Brain pericyte (primary cell): Measurements from ENCODE around the gene HERC3.

Source experiments
- DNase-seq: peaks from one replicate; pipeline ENCODE4 v3.0.0-alpha.2; 2012; ENCODE audit warnings: low read depth, low spot score

Gene HERC3

DNA sequence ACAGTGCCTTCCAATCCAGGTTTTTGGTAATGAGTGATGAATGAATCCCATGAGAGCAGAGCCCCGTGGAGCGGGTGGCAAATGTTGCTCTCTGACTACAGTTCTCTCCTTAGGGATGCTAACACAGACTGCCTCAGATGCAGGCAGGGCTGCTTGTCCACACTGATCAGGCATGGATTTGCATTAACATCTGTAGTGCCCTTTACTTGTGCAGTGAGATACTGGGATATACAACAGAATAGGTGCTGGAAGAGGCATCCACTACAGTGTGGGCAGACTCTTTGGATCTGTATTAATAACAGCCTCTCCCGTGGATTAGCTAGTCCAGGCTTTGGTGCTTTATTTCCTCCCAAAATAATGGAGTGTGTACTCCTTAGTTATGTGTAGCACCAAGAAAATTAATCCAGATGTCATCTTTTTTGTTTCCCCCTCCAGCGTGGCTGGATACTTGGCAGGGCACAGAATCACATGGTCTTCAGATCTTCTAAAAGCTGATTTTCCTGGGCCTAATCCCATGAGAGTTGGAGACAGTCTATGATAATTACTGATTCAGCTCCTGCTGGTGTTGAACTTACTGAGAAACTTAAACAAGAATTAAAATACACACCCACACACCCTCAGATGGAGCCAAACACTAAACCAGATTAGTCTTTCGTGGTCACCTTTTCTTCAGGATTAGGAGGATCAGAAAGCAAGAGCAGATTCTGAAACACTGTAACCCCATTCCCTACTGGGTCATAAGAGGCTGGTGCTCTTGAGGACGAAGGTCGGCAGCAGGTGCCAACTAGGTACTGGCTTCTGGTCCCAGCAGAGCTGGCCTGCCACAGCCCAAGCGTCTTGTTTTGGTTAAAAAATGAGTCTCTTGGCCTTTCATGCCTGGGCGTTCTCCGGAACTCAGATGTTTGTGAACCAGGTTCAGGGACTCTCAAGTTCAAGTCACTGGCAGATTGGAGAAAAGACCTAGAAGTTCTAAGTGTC is 128.5 kb downstream of the HERC3 start:
- DNase-seq: no peak

DNA sequence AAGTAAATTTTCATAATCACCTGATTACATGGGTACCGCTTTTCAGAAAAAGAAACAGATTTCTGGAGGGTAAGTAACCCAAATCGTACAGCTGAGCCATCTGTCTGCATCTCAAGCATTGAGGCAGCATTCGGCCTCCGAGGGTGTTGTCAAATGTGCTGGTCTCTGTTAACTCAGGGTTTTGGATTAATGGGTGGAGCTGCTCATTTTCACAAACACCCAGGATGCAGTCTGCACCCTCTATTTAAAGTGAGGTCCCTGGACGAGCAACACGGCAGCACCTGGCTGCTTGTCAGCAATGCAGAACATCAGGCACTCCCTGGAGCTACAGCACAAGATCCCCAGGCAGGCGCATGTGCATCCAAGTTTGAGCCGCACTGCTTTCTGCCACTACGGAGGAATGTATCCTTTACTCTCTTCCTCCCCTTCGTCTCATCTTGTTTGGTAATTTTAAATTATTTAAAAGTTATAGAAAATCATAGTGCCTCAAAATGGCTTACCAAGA is 130.0 kb downstream of the HERC3 start:
- no peak for DNase-seq

DNA sequence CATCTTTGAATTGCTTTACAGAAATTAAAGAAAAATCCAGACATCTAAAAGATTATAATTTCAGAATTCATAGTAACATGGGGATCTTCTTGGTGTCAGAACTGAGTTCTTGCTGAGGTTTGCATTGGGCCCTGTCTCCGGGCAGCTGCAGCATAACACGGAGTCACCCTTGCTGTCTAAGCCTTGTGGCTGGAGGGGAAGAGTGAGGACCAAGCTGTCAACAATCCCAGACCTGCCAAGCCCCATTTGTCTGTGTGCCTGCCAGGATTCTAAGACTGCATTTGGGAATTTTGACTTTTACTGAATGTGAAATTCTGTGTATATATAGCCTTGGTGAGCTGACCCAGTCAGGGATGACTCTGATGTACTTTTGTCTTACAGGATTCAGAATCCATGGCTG is 130.5 kb downstream of the HERC3 start:
- no peak for DNase-seq

DNA sequence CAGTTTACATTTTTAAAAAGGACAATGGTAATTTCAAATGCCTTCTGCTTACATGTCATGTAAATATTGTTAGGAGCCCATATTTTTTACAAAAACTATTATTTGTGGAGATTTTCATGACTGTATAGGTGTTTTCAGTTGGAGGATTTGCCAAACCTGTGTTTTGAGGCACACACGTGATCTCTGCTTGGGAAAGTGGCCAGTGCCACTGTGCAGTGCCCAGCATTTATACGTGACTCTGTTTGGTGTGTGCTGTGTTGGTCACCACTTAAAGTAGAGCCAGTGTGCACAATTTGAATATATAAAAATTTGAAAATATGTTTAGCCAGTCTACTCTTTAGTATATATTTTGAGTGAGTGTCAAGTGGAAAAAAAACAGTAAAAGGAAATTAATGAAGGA is 132.1 kb downstream of the HERC3 start:
- DNase-seq: no peak

DNA sequence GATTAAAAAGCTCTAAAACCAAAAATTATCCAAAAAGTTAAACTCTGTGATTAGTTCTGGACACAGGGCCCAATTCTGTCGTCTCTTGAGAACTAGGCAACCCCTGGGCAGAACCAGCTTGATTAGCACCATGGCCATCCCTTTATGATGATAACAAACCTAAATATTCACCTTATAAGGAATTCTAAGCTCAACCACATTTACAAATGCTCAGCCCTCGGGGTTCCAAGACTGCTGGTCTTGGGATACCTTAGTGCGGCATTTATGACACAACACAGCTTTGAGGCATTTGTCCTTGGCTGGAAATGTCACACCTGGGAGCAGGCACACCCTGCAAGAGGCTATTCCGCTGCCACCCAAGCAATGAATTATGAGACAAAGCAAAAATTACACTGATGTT is 132.9 kb downstream of the HERC3 start:
- no peak for DNase-seq

DNA sequence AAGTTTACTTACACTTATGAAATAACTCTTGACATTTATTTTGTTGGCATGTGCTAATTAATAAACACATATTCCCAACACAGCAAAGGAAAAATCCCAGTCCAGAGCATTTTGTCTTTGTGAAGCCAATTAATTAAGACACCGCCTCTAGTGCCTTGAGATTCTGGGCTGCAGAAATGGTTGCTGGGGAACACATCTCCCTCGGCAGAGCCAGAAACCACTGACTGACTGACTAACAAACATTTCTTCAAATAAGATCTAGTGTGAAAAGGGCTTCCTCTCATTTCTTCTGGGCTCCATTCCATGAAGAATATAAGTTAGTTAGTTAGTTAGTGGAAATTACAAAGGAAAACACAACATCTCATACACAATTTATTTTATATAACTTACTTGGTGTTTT is 133.7 kb downstream of the HERC3 start:
- DNase-seq: no peak

DNA sequence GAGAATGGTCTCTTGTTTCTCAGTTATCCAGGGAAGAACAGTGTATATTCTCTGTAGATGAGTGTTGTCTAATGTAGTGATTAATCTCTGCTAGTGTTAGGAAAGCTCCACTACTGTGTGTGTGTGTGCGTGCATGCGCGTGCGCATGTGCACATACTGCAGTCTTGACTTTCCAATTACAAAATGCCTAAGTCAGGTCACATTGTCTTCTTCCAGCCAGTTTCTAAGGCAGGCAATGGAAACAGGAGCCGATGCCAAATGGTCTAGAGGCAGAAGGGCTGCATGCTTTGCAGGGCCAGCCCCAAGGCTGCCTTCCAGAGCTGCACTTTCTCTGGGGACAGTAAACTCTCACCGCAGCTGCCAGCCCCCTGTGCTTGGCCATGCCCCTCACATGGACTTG is 135.9 kb downstream of the HERC3 start:
- DNase-seq: no peak

DNA sequence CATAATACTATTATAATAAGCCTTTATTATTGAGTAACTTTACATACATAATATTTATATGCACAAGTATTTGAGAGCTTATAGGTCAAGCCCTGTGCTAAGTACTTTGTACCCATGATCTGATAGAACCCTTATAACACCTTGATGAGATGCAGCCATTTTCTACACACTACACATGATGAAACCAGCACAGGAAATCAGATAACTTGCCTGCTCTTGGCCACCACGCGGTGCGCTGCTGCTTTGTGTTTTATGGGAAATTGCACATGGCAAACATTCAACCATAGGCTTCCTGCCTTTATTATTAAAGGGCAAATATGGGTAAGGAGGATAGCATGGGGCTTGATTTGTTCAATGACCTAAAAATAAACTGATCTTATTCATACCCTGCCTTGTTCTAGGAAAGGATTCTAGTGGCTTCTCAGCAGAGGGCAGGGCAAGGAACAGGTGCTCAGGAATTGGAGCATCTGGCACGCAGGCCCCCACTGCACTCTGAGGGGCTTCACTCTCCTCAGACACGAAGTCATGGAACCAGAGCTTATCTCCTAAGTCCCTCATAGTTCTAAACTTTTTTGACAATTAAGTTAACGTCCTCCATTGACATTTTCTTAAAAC is 137.0 kb downstream of the HERC3 start:
- DNase-seq: no peak

DNA sequence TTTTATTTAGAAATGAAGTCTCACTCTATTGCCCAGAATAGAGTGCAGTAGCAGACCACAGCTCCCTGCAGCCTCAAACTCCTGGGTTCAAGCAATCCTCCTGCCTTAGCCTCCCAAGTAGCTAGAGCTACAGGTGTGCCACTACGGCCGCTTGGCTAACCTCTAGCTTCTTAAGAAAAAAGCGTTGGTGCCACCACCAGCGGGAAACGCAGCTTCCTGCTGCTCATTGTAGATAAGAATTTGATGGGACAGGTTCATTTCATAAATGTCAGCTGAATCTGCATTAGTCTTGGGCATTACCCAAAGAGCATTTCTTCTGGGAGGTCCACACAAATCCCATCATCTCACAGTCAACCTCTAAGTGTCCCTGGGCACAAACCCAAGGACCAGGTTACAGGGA is 138.5 kb downstream of the HERC3 start:
- no peak for DNase-seq

DNA sequence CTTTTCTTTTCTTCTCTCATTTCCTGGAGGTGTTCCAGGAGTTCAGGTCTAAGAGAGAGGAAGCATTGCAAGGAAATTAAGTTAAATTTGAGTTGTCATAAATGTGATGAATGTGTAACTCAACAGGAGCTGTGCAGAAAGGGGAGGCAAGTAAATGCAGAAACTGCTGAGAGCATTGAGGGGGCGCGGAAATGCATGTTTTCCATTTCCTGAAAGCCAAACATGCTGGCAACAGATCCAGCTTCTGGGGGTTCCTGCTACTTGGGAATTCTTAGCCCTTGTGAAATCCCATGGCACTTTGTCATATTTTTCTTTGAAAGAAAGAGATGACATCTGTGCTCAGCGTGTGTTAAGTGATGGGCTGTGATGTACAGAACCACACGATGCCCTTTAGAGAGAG is 139.1 kb downstream of the HERC3 start:
- DNase-seq: no peak

DNA sequence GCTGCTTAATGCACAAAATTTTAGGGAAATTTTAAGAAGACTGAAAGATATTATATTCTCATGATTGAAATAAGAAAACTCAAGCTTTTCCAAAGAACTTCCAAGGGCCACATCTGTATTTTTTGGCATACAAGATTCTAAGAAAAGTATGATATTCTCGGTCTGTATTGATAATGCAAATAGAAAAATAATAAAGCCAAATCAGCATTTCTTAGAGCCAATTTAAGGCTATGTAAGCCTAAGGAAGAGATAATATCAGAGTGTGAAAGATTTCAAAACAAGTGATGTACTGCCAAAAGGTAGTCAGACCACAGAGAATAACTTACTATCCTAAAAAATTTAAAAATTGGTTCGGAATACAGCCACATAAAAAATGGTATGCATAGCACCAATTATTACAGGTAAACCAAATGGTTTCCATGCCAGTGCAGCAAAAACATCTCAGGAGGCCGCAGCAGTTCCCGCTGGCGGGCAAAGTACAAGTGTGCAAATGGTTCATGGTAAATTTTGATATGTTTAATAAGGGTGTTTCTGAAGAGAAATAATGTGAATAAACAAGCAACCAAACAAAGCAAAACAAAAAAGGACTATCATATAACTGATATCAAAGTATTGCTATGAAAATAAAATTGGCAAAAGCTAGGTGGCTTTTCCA is 140.6 kb downstream of the HERC3 start:
- DNase-seq: no peak

DNA sequence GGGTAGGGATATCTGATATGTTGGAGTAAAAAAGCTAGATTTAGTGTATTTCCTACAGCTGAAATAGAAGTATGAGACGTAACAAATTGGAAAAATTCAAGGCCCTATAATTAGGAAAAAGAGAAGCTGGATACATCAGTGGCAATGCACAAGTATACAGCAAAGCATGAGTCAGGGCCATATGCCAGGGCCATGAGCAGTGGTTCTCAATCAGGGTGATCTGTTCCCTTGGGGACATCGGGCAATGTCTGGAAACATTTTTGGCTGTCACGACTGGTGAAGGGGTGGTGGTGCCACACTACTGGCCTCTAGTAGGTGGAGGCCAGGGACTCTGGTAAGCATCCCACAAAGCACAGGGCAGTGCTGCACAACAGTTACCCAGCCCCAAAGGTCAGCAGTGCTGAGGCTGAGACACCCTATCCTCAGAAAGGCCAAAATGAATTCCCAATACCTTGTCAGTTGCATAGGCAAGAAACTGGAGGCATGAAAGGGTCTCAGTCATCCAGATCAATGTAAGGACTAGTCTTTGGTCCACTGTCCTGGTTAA is 142.2 kb downstream of the HERC3 start:
- DNase-seq: no peak

DNA sequence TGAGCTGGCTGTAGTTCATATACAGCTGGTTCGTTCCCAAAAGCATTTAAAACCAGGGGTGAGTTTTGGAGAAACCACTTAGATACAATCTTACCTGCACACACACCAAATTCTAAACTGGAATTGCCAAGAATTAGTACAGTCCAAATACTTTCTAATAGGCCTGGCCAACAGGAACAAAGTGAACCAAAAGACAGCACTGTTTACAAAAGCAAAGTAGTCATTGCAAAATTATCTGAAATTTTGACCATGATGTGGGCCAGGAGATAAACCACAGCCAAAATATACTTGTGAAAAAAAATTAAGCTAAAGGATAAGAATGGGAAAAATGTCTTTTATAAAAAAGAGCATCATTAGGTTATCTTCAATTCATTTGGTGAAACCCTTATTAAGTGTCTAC is 143.3 kb downstream of the HERC3 start:
- no peak for DNase-seq

DNA sequence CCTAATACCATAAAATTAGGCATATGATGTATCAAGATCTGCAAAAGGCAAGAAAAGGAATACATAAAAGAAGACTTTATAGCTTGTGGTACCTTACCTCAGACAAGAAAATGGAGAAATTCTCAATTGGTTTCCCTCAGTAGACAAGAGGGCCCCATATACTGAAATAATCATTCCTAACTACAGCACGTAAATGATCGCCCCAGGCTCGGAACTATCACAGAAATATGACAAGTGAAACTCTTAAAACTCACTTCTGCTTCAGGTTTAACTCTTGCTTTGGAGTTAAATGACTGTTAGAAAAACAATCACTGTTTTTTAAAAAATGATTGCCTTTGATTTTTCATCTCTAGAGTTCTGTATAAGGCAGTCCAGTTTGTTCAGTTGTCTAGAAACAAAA is 144.0 kb downstream of the HERC3 start:
- DNase-seq: no peak

DNA sequence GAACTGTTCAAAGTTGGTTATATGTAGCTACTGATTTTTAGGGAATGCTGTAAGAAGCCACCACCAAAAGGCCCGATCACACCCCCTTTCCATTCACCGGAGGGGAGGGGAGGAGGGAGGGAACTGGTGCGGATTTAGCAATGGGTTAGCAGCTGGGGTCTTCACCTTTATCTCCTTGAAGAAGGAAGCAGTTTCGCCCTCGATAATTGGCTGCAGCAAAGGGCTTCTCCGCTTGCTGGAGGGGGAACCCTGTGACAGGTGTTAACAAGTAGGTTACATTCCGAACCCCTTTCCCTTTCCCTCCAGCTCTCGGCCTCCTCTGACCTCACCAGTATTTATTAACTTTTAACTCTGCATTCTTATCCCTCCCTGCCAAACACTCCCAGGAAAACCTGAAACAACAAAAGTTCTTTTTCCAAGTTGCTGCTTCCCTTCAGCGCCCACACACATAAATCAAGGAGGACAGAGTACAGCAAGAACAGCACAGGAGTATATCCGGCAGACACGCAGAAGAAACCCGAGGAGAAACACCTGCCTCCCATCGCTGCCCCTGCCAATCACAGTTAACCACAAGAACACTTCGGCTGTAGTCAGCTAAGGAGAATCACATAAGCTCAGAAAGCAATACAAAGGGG is 145.1 kb downstream of the HERC3 start:
- DNase-seq: no peak

DNA sequence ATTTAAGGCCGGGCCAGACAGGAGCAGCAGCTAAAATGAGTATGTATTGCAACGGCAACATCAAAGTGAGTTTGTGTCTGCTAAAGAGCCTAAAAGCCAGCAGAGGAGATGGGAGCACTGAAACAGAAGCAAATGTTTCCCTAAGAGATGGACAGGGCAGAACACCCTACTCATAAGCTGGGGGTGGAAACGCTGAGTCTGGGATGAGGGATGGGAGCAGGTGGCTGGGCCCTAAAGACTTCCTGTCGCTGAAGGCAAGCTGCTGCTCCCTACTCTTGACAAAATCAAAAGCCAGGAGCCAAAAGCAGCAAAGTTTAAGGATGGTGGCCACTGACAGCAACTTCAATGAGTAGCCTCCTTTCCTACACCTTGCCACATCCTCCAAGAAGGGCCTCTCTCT is 145.9 kb downstream of the HERC3 start:
- no peak for DNase-seq

DNA sequence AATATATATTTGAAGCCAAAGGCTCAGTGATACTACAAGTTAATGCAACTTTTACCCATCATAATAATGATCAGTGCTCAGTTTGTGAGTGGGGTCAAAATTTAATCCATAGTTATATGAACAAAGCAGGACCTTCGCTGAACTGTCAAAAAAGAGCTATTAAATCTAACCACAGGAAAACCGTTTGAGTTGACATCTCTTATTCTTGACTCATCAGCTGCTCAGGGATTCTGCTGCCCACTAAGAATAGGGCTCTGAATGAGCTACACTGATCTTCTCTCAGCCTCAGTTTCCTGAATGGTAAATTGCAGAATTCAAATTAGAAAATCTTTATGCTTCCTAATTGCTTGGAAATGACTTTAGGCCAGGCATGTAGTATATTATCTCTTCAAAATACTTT is 150.3 kb downstream of the HERC3 start:
- DNase-seq: no peak

DNA sequence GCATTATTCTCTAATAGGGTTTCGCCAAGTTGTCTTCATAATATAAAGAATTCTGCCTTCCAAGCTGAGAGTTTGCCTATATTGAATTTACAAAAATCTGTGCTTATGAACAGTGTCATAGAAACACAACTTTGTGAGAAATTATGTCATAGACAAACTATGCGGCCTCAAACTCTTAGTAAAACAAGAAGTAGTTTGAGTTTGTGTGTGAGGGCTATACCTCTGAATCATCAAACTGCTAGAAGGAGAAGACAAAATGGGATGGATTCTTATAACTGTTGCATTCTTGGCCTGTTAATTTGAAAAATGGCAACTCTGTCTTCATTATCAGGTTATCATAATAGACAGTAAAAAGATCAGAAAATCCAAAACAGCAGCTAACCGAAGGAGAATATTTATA is 151.4 kb downstream of the HERC3 start:
- no peak for DNase-seq

DNA sequence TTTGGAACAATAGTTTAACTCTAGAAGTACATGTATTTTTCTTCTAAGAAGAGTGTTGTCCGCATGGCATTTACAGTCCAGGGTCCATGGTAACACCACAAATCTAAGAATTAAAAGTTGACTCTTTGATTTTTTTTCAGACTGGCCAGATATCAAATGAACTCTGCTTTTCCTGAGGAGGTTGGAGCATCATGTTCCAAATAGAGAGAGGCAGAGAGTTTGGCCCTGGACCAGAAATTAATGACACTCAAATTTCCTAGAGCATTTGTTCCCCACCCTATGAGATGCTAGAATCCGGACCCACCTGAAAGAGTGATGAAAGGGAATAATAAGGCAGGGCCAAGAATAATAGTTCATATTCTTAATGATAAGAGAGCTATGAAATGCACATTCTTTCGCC is 152.3 kb downstream of the HERC3 start:
- no peak for DNase-seq

DNA sequence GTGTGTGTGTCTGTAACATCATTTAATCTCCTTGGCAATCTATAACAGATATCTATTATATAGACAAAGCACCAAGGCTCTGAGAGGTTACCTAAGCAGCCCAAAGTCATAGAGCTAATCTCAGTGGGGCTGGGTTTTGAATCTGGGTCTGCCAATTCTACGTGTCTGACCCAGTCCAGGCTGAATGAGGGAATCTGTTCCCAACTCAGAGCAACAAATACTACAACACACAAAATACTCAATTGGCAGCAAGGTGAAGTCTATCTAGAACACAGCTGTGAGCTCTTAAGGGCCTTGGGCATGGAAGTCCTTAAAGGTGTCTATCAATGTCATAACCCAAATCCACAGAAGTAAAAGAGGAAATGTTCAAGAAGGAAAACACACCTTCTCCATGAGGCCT is 152.9 kb downstream of the HERC3 start:
- no peak for DNase-seq

DNA sequence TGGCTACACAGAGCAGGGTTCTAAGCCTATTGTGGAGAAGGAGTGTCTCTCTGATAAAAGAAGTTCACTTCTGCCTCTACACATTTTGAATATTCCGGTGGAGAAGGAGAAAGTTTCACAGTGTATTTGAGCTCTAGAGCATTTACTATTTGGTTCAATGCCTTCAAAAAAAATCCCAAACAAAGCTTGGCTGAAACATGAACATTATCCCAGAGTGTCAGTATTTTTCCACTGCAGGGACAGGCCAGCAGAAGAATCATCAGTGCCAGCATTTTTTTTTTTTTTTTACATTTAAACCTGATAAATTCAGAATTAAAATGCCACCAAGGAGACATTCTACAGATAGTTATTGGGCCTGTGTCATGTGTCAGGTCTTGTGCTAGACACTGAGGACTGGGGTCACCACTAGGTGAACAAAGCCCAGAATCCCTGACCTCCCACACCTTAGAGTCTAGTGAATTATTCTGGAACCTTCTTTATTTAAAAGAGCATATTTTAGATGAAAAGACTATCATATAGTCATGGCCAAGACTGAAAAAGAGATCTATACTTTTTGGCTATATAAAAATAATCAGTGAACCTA is 153.4 kb downstream of the HERC3 start:
- DNase-seq: no peak
